ENCODE measurements around the gene SLC45A1.

GRCh38 chr1:8368956-8369639 lies 51.2 kb downstream of the SLC45A1 start:
- no peak for TF ChIP-seq POLR2AphosphoS5 (IDR thresholded peaks at IDR 0.05)
- no peak for TF ChIP-seq CTCF (IDR thresholded peaks at IDR 0.05)

Measured in prostate gland (tissue), 2 donors.